Endometrial microvascular endothelial cells (primary cell): ENCODE data around the gene LRRC23. TPM values are rescaled to one million over a fixed set of nuclear protein-coding genes. Genes with fewer than 3 reads are reported as not detected.

Experiments used
- in situ Hi-C: cut with HindIII; loops from 2 replicates; pipeline ENCODE4 v1.10.0; 2017; ENCODE audit warnings: low sequenced_read_pairs, low pct_unique_long_range_greater_than_20kb; ENCODE audit errors: inconsistent ontology term
- total RNA-seq: library from RNA; depleted of rRNA; stranded (reverse); fragments of >200 nt; gene quantifications from one replicate; pipeline ENCODE4 v1.2.3, GENCODE V29; 2015; ENCODE audit errors: inconsistent ontology term

LRRC23 gene
- total RNA-seq, 1 donor from 2014 or later, result 5.9 TPM

GRCh38 chr12:6961695-6962284, 57.2 kb downstream of the LRRC23 start:
- in situ Hi-C loops, result no loop called here

GRCh38 chr12:6962285-6963015, 57.8 kb downstream of the LRRC23 start:
- in situ Hi-C loops, result no loop called here

- in situ Hi-C loops, result no loop called here
These were observed 58.6 kb downstream of the LRRC23 start for GRCh38 chr12:6963016-6963731.

Other genes starting within 250 kb of the LRRC23 start
- 39.5 TPM for gene ING4, start 241.7 kb upstream of the LRRC23 start, total RNA-seq
- 13.8 TPM for gene ZNF384, start 215.4 kb upstream of the LRRC23 start, total RNA-seq
- gene PIANP, start 204.0 kb upstream of the LRRC23 start, total RNA-seq, result not detected
- 69.5 TPM for gene COPS7A, start 180.8 kb upstream of the LRRC23 start, total RNA-seq
- gene MLF2, start 151.7 kb upstream of the LRRC23 start, total RNA-seq, result 223 TPM
- gene PTMS, start 138.5 kb upstream of the LRRC23 start, total RNA-seq, result 238 TPM
- 0.19 TPM for gene LAG3, start 132.3 kb upstream of the LRRC23 start, total RNA-seq
- gene CD4, start 115.3 kb upstream of the LRRC23 start, total RNA-seq, result not detected
- 0.19 TPM for gene GPR162, start 83.0 kb upstream of the LRRC23 start, total RNA-seq
- gene P3H3, start 76.4 kb upstream of the LRRC23 start, total RNA-seq, result 32.3 TPM
- 0.74 TPM for gene GNB3, start 63.9 kb upstream of the LRRC23 start, total RNA-seq
- 50.0 TPM for gene CDCA3, start 53.5 kb upstream of the LRRC23 start, total RNA-seq
- gene USP5, start 52.7 kb upstream of the LRRC23 start, total RNA-seq, result 102 TPM
- 1,455 TPM for gene TPI1, start 37.3 kb upstream of the LRRC23 start, total RNA-seq
- 2.1 TPM for gene SPSB2, start 31.5 kb upstream of the LRRC23 start, total RNA-seq
- gene ENO2, start 9.8 kb downstream of the LRRC23 start, total RNA-seq, result 9.8 TPM
- gene ATN1, start 23.1 kb downstream of the LRRC23 start, total RNA-seq, result 26.8 TPM
- not detected for gene RNU7-1, start 39.0 kb downstream of the LRRC23 start, total RNA-seq
- gene C12orf57, start 39.2 kb downstream of the LRRC23 start, total RNA-seq, result 127 TPM
- gene PTPN6, start 46.5 kb downstream of the LRRC23 start, total RNA-seq, result 0.09 TPM
- gene PHB2, start 65.8 kb downstream of the LRRC23 start, total RNA-seq, result 301 TPM
- gene EMG1, start 66.1 kb downstream of the LRRC23 start, total RNA-seq, result 39.9 TPM
- 28.2 TPM for gene LPCAT3, start 113.7 kb downstream of the LRRC23 start, total RNA-seq
- not detected for gene C1S, start 155.9 kb downstream of the LRRC23 start, total RNA-seq
- 8.8 TPM for gene C1R, start 187.6 kb downstream of the LRRC23 start, total RNA-seq
- 22.3 TPM for gene C1RL, start 204.4 kb downstream of the LRRC23 start, total RNA-seq
- 3.7 TPM for gene RBP5, start 224.1 kb downstream of the LRRC23 start, total RNA-seq
- 53.0 TPM for gene CLSTN3, start 225.5 kb downstream of the LRRC23 start, total RNA-seq